ENCODE results near the gene ANAPC15.

GRCh38 chr11:72114570-72114969 lies 2.1 kb upstream of the ANAPC15 start:
- no peak for TF ChIP-seq FOXM1 (IDR thresholded peaks at IDR 0.05; ENCODE audit: borderline replicate concordance, low read depth)
- TF ChIP-seq REST (IDR thresholded peaks at IDR 0.05; ENCODE audit: low read depth): no peak
- no peak for TF ChIP-seq TAF1 (IDR thresholded peaks at IDR 0.05; ENCODE audit: low read depth)
- TF ChIP-seq CREB1 (IDR thresholded peaks at IDR 0.05; ENCODE audit: low read depth): no peak
- no peak for TF ChIP-seq MAX (IDR thresholded peaks at IDR 0.05)
- no peak for TF ChIP-seq EP300 (IDR thresholded peaks at IDR 0.05; ENCODE audit: borderline replicate concordance)
- TF ChIP-seq YY1 (IDR thresholded peaks at IDR 0.05; ENCODE audit: low read depth): no peak
- TF ChIP-seq ZBTB7A (IDR thresholded peaks at IDR 0.05; ENCODE audit: low read depth): no peak
- TF ChIP-seq CEBPB (IDR thresholded peaks at IDR 0.05): no peak
- no peak for TF ChIP-seq TEAD4 (IDR thresholded peaks at IDR 0.05)
- TF ChIP-seq TCF12 (IDR thresholded peaks at IDR 0.05; ENCODE audit: low read depth): no peak
